ENCODE measurements around the gene CHRNA4. TPM values are rescaled to one million over a fixed set of nuclear protein-coding genes. Genes with fewer than 3 reads are reported as not detected.
"Not testable (repeated sequence)": the region's sequence is repeated elsewhere in the genome, so short reads cannot be mapped to it uniquely, and the experiment has no call there.

The CHRNA4 gene
- polyA plus RNA-seq, 1 donor (not counting 4 experiments of a cell fraction or from before 2014, with no cell fraction given): not detected

- Histone ChIP-seq H3K36me3 (ENCODE audit: control insufficient read depth in 2 of 2, extremely low read depth in 1 of 2, insufficient read depth in 2 of 2, low read length in 2 of 2) (no peaks in the 10 kb centered on the region), H3K4me2 (ENCODE audit: control insufficient read depth, extremely low read depth, insufficient read depth, low read depth, low read length) (no peak overlapping the region), H4K20me1 (ENCODE audit: control insufficient read depth, extremely low read depth, insufficient read depth, low read length) (no peaks in the 10 kb centered on the region), H3K9ac (ENCODE audit: control insufficient read depth, extremely low read depth, insufficient read depth, low read length) (no peak overlapping the region), H3K79me2 (ENCODE audit: control insufficient read depth, insufficient read depth, low read length) (no peaks in the 10 kb centered on the region), H2AFZ (ENCODE audit: control insufficient read depth, low read length) (no peak overlapping the region), H3K4me3 (ENCODE audit: control insufficient read depth in 2 of 3, extremely low read depth in 1 of 3, insufficient read depth in 2 of 3, low read depth in 1 of 3, low read length in 3 of 3) (no peak overlapping the region), H3K4me1 (ENCODE audit: control insufficient read depth, extremely low read depth, insufficient read depth, low read length) (no peaks in the 10 kb centered on the region), H3K9me3 (ENCODE audit: control insufficient read depth, low read depth, low read length) (no peaks in the 10 kb centered on the region), H3K9me1 (ENCODE audit: control insufficient read depth, extremely low read depth, insufficient read depth, low read length) (no peaks in the 10 kb centered on the region), H3K27ac (ENCODE audit: control insufficient read depth, insufficient read depth, low read length) (no peak overlapping the region), H3K27me3 (ENCODE audit: control insufficient read depth, extremely low read depth, insufficient read depth, low read length) (peaks cover 26% of the 10 kb centered on the region)
- dilution Hi-C loops (cut with MboI; ENCODE audit: extremely low pct_ligation_motif_present, low sequenced_read_pairs): no loop called here
- no peak for TF ChIP-seq CTCF (optimal IDR thresholded peaks at IDR 0.05 in 1 of 3, IDR thresholded peaks at IDR 0.05 in 1 of 3, conservative IDR thresholded peaks at IDR 0.05 in 1 of 3; ENCODE audit: extremely low read depth in 1 of 3, insufficient read depth in 2 of 3, low read length in 3 of 3)
- TF ChIP-seq EZH2 (IDR thresholded peaks at IDR 0.05; ENCODE audit: low read length): no peak
- no peak for FAIRE-seq
- no peak for DNase-seq (ENCODE audit: low read depth, low spot score)
Observed at GRCh38 chr20:63342561-63343459, 18.3 kb downstream of the CHRNA4 start.

- FAIRE-seq; H4K20me1 ChIP-seq (ENCODE audit: control insufficient read depth, extremely low read depth, insufficient read depth, low read length); H2AFZ ChIP-seq (ENCODE audit: control insufficient read depth, low read length); H3K9me3 ChIP-seq (ENCODE audit: control insufficient read depth, low read depth, low read length); H3K4me3 ChIP-seq (ENCODE audit: control insufficient read depth in 2 of 3, extremely low read depth in 1 of 3, insufficient read depth in 2 of 3, low read depth in 1 of 3, low read length in 3 of 3); H3K9ac ChIP-seq (ENCODE audit: control insufficient read depth, extremely low read depth, insufficient read depth, low read length); H3K79me2 ChIP-seq (ENCODE audit: control insufficient read depth, insufficient read depth, low read length); H3K4me1 ChIP-seq (ENCODE audit: control insufficient read depth, extremely low read depth, insufficient read depth, low read length); dilution Hi-C loops (cut with MboI; ENCODE audit: extremely low pct_ligation_motif_present, low sequenced_read_pairs); H3K9me1 ChIP-seq (ENCODE audit: control insufficient read depth, extremely low read depth, insufficient read depth, low read length); DNase-seq (ENCODE audit: low read depth, low spot score); H3K36me3 ChIP-seq (ENCODE audit: control insufficient read depth in 2 of 2, extremely low read depth in 1 of 2, insufficient read depth in 2 of 2, low read length in 2 of 2); H3K4me2 ChIP-seq (ENCODE audit: control insufficient read depth, extremely low read depth, insufficient read depth, low read depth, low read length); H3K27ac ChIP-seq (ENCODE audit: control insufficient read depth, insufficient read depth, low read length): not testable (repeated sequence)
- H3K27me3 ChIP-seq (ENCODE audit: control insufficient read depth, extremely low read depth, insufficient read depth, low read length): peaks cover 40% of the 10 kb centered on the region
Observed at GRCh38 chr20:63340158-63340688, 20.9 kb downstream of the CHRNA4 start.

GRCh38 chr20:63339154-63340094 is 21.7 kb downstream of the CHRNA4 start:
- dilution Hi-C loops (cut with MboI; ENCODE audit: extremely low pct_ligation_motif_present, low sequenced_read_pairs); H3K4me1 ChIP-seq (ENCODE audit: control insufficient read depth, extremely low read depth, insufficient read depth, low read length); H3K9ac ChIP-seq (ENCODE audit: control insufficient read depth, extremely low read depth, insufficient read depth, low read length); H2AFZ ChIP-seq (ENCODE audit: control insufficient read depth, low read length); H3K36me3 ChIP-seq (ENCODE audit: control insufficient read depth in 2 of 2, extremely low read depth in 1 of 2, insufficient read depth in 2 of 2, low read length in 2 of 2); H3K27ac ChIP-seq (ENCODE audit: control insufficient read depth, insufficient read depth, low read length); H3K9me3 ChIP-seq (ENCODE audit: control insufficient read depth, low read depth, low read length); H4K20me1 ChIP-seq (ENCODE audit: control insufficient read depth, extremely low read depth, insufficient read depth, low read length); H3K79me2 ChIP-seq (ENCODE audit: control insufficient read depth, insufficient read depth, low read length); H3K4me2 ChIP-seq (ENCODE audit: control insufficient read depth, extremely low read depth, insufficient read depth, low read depth, low read length); H3K4me3 ChIP-seq (ENCODE audit: control insufficient read depth in 2 of 3, extremely low read depth in 1 of 3, insufficient read depth in 2 of 3, low read depth in 1 of 3, low read length in 3 of 3); H3K9me1 ChIP-seq (ENCODE audit: control insufficient read depth, extremely low read depth, insufficient read depth, low read length); FAIRE-seq: not testable (repeated sequence)
- peak; percentile 4 for DNase-seq (ENCODE audit: low read depth, low spot score)
- H3K27me3 ChIP-seq (ENCODE audit: control insufficient read depth, extremely low read depth, insufficient read depth, low read length): peaks cover 42% of the 10 kb centered on the region
